ENCODE results near the gene PRKAR2B.

DNA sequence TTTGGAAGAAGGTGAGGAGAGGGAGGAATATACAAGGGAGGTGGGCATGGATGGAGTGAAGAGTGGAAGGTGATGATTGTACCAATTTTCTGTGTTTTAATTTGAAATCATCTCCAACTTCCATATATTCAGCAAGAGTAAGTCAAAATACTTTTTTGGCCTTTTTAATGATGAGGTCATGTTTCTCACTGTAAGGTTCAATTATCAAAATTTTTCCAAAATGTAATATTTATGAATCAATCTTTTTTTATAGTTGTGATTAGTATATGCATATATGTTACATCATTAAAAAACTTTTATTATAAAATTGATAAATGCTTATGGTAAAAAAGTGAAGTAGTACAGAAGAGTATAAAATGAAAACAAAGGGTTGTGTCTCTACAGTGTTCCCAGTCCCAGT lies 40.7 kb downstream of the PRKAR2B start:
- TF ChIP-seq, protein P1, sequence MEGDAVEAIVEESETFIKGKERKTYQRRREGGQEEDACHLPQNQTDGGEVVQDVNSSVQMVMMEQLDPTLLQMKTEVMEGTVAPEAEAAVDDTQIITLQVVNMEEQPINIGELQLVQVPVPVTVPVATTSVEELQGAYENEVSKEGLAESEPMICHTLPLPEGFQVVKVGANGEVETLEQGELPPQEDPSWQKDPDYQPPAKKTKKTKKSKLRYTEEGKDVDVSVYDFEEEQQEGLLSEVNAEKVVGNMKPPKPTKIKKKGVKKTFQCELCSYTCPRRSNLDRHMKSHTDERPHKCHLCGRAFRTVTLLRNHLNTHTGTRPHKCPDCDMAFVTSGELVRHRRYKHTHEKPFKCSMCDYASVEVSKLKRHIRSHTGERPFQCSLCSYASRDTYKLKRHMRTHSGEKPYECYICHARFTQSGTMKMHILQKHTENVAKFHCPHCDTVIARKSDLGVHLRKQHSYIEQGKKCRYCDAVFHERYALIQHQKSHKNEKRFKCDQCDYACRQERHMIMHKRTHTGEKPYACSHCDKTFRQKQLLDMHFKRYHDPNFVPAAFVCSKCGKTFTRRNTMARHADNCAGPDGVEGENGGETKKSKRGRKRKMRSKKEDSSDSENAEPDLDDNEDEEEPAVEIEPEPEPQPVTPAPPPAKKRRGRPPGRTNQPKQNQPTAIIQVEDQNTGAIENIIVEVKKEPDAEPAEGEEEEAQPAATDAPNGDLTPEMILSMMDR (conservative IDR thresholded peaks at IDR 0.05 in 1 of 2, IDR thresholded peaks at IDR 0.05 in 1 of 2; ENCODE audit: low read depth in 1 of 2, low read length in 2 of 2): no peak
- TF ChIP-seq EZH2 (IDR thresholded peaks at IDR 0.05; ENCODE audit: low read length, missing control alignments): no peak
